ENCODE data around the gene RAB21. TPM values are rescaled to one million over a fixed set of nuclear protein-coding genes. Genes with fewer than 3 reads are reported as not detected.
A peak's percentile ranks its signal among the peaks of the same experiment; 100 is the strongest.

Gene RAB21
- total RNA-seq, 2 donors from 2014 or later: 26.9 to 33.9 TPM

DNA sequence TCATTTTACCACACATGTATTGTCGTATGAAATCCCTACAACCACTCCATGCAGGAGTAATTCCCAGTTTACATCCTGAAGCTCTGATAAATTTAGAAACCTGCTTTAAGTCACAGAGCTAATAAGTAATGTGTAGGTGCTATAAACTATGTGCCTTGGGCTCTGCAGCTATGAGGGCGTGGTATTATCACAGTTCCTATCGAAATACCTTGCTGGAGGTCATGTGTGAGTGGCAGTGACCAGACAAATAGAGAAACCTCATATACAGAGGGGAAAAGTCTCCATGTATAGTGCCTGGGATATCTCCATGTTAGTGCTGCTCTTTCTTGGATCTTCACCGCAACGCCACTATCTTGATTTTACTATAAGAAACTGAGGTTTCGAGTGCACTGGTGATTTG, 84.0 kb downstream of the RAB21 start:
- H3K36me3 ChIP-seq: no peaks in the 10 kb centered on the region

GRCh38 chr12:71840231-71840847, 85.7 kb downstream of the RAB21 start:
- Histone ChIP-seq H3K4me3 (peak overlapping the region; percentile 63 to 77), H3K4me1 (peaks cover 0 to 34% of the 10 kb centered on the region in 2 donors), H3K27ac (peak overlapping the region; percentile 88 to 96), H3K27me3 (no peaks in the 10 kb centered on the region), H3K9me3 (no peaks in the 10 kb centered on the region), H3K36me3 (no peaks in the 10 kb centered on the region)
- TF ChIP-seq, protein P1, sequence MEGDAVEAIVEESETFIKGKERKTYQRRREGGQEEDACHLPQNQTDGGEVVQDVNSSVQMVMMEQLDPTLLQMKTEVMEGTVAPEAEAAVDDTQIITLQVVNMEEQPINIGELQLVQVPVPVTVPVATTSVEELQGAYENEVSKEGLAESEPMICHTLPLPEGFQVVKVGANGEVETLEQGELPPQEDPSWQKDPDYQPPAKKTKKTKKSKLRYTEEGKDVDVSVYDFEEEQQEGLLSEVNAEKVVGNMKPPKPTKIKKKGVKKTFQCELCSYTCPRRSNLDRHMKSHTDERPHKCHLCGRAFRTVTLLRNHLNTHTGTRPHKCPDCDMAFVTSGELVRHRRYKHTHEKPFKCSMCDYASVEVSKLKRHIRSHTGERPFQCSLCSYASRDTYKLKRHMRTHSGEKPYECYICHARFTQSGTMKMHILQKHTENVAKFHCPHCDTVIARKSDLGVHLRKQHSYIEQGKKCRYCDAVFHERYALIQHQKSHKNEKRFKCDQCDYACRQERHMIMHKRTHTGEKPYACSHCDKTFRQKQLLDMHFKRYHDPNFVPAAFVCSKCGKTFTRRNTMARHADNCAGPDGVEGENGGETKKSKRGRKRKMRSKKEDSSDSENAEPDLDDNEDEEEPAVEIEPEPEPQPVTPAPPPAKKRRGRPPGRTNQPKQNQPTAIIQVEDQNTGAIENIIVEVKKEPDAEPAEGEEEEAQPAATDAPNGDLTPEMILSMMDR (IDR thresholded peaks at IDR 0.05): no peak
- no peak for DNase-seq (ENCODE audit: low spot score)

More for the DNA sequence above, 84.0 kb downstream of the RAB21 start:
- Histone ChIP-seq H3K4me1 (peaks cover 0 to 22% of the 10 kb centered on the region in 2 donors), H3K27ac (peak overlapping the region; percentile 88 to 96), H3K4me3 (peak overlapping the region; percentile 63 to 77), H3K27me3 (no peaks in the 10 kb centered on the region), H3K9me3 (no peaks in the 10 kb centered on the region)
- TF ChIP-seq, protein P1 (IDR thresholded peaks at IDR 0.05): no peak
- DNase-seq (ENCODE audit: low spot score): no peak

GRCh38 chr12:71846322-71846940, 91.8 kb downstream of the RAB21 start:
- no peak for DNase-seq (ENCODE audit: low spot score)
- Histone ChIP-seq H3K27ac (no peak overlapping the region), H3K4me1 (peaks cover 0 to 44% of the 10 kb centered on the region in 2 donors), H3K36me3 (no peaks in the 10 kb centered on the region), H3K27me3 (no peaks in the 10 kb centered on the region), H3K9me3 (no peaks in the 10 kb centered on the region), H3K4me3 (no peak overlapping the region)
- TF ChIP-seq, protein P1 (IDR thresholded peaks at IDR 0.05): peak; percentile 18 to 55

DNA sequence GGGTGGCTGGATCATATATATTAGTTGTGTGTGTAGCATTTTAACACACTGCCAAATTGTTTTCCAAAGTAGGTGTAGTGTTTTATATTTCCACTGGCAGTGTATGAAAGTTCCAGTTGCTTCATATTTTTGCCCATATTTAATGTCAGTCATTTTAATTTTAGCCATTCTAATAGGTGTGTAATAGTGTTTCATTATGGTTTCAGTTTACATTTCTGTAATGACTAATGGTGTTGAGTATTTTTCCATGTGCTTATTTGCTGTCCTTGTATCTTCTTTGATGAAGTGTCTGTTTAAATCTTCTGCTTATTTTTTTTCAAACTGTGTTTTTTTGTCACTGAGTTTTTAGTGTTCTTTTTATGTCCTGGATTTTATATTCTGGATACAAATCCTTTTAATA, 93.5 kb downstream of the RAB21 start:
- H3K27me3 ChIP-seq: no peaks in the 10 kb centered on the region
- H3K4me1 ChIP-seq: peaks cover 0 to 38% of the 10 kb centered on the region in 2 donors
- no peak overlapping the region for H3K27ac ChIP-seq
- no peak for DNase-seq (ENCODE audit: low spot score)
- H3K36me3 ChIP-seq: no peaks in the 10 kb centered on the region
- TF ChIP-seq, protein P1 (IDR thresholded peaks at IDR 0.05): no peak
- H3K9me3 ChIP-seq: peaks cover 0 to 8% of the 10 kb centered on the region in 2 donors
- no peak overlapping the region for H3K4me3 ChIP-seq

- no peaks in the 10 kb centered on the region for H3K36me3 ChIP-seq
- H3K9me3 ChIP-seq: peaks cover 0 to 8% of the 10 kb centered on the region in 2 donors
- TF ChIP-seq, protein P1 (IDR thresholded peaks at IDR 0.05): no peak
- H3K4me3 ChIP-seq: no peak overlapping the region
- DNase-seq (ENCODE audit: low spot score): no peak
- H3K4me1 ChIP-seq: peaks cover 0 to 31% of the 10 kb centered on the region in 2 donors
- no peaks in the 10 kb centered on the region for H3K27me3 ChIP-seq
- no peak overlapping the region for H3K27ac ChIP-seq
Measured at GRCh38 chr12:71849109-71849851, 94.6 kb downstream of the RAB21 start.

Other genes with a start within 250 kb of the RAB21 start
- 10 to 100 TPM; 19.5 to 22.8 TPM for gene ZFC3H1, start 91.0 kb upstream of the RAB21 start, total RNA-seq
- 1 to 10 TPM; 2.0 to 5.2 TPM for gene THAP2, start 90.6 kb upstream of the RAB21 start, total RNA-seq
- gene TMEM19, start 68.8 kb upstream of the RAB21 start, total RNA-seq: 10 to 100 TPM; 19.5 to 20.5 TPM
- 10 to 100 TPM; 12.3 to 15.1 TPM for gene TBC1D15, start 84.9 kb downstream of the RAB21 start, total RNA-seq
- not detected for gene TPH2, start 184.0 kb downstream of the RAB21 start, total RNA-seq

Data from right atrium auricular region (tissue), 2 donors.